ENCODE measurements around the gene CFAP210. TPM values are rescaled to one million over a fixed set of nuclear protein-coding genes. Genes with fewer than 3 reads are reported as not detected.
"Not testable (repeated sequence)": the region's sequence is repeated elsewhere in the genome, so short reads cannot be mapped to it uniquely, and the experiment has no call there.

CFAP210 gene
- total RNA-seq, 6 donors from 2014 or later: 1.4 to 14.7 (median 2.6) TPM; not detected in 1

DNA sequence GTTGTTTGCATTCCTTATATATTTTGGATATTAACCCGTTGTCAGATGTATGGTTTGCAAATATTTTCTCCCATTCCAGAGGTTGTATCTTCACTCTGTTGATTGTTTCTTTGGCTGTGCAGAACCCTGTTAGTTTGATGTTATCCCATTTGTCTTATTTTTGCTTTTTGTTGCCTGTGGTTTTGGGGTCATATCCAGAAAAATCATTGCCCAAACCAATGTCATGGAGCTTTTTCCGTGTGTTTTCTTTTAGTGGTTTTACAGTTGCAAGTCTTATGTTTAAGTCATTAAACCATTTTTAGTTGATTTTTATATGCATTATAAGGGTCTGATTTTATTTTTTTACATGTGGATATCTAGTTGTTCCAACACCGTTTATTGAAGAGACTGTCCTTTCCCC, 74.3 kb downstream of the CFAP210 start:
- H3K36me3 ChIP-seq: peaks cover 3 to 67% (median 19%) of the 10 kb centered on the region in 4 donors
- H3K4me1 ChIP-seq: no peaks in the 10 kb centered on the region
- no peaks in the 10 kb centered on the region for H3K9me3 ChIP-seq
- DNase-seq: no peak
- H3K27ac ChIP-seq: no peak overlapping the region
- 50 to 62% methylated on average over 3 of the region's 3 CpGs for WGBS, 2 donors
- ATAC-seq (ENCODE audit: low FRiP score in 2 of 2): no peak
- no peaks in the 10 kb centered on the region for H3K27me3 ChIP-seq
- TF ChIP-seq, protein P1, sequence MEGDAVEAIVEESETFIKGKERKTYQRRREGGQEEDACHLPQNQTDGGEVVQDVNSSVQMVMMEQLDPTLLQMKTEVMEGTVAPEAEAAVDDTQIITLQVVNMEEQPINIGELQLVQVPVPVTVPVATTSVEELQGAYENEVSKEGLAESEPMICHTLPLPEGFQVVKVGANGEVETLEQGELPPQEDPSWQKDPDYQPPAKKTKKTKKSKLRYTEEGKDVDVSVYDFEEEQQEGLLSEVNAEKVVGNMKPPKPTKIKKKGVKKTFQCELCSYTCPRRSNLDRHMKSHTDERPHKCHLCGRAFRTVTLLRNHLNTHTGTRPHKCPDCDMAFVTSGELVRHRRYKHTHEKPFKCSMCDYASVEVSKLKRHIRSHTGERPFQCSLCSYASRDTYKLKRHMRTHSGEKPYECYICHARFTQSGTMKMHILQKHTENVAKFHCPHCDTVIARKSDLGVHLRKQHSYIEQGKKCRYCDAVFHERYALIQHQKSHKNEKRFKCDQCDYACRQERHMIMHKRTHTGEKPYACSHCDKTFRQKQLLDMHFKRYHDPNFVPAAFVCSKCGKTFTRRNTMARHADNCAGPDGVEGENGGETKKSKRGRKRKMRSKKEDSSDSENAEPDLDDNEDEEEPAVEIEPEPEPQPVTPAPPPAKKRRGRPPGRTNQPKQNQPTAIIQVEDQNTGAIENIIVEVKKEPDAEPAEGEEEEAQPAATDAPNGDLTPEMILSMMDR (IDR thresholded peaks at IDR 0.05): no peak
- TF ChIP-seq POLR2AphosphoS5 (IDR thresholded peaks at IDR 0.05): no peak
- no peak for TF ChIP-seq POLR2A (IDR thresholded peaks at IDR 0.05)
- no peak for TF ChIP-seq EP300 (IDR thresholded peaks at IDR 0.05)
- no peak overlapping the region for H3K4me3 ChIP-seq

DNA sequence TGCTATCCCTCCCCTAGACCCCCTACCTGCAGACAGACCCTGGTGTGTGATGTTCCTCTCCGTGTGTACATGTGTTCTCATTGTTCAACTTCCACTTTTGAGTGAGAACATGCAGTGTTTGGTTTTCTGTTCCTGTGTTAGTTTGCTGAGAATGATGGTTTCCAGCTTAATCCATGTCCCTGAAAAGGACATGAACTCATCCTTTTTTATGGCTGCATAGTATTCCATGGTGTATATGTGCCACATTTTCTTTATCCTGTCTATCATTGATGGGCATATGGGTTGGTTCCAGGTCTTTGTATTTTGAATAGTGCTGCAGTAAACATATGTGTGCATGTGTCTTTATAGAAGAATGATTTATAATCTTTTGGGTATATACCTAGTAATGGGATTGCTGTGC, 78.2 kb downstream of the CFAP210 start:
- WGBS, 2 donors: 100% methylated on average over 1 of the region's 1 CpG
- H3K4me1 ChIP-seq: not testable (repeated sequence)
- peaks cover 5 to 79% (median 31%) of the 10 kb centered on the region in 4 donors for H3K36me3 ChIP-seq

DNA sequence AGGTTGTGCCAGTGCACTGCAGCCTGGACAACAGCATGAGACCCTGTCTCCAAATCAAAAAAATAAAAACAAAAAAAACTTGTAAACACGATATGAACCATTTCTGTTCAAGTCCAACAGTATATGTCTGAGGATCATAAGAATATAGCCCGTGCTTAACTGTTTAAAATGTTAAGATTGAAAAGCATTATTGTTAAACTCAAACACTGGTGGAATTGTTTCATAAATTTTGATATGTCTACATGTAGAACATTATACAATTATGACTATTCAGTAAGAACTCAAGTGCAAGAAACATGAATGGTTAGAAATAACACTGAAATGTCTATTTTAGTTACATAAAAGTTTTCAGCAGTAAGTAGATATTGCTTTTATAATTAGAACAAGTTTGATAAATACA, 80.3 kb downstream of the CFAP210 start:
- H3K27me3 ChIP-seq: no peaks in the 10 kb centered on the region
- ATAC-seq (ENCODE audit: low FRiP score in 2 of 2) (no peak), DNase-seq (no peak)
- TF ChIP-seq POLR2A (IDR thresholded peaks at IDR 0.05) (no peak), EP300 (IDR thresholded peaks at IDR 0.05) (no peak), POLR2AphosphoS5 (IDR thresholded peaks at IDR 0.05) (no peak)
- TF ChIP-seq, protein P1 (IDR thresholded peaks at IDR 0.05): no peak
- H3K4me3 ChIP-seq: no peak overlapping the region
- 89 to 92% methylated on average over 2 of the region's 2 CpGs for WGBS, 2 donors
- H3K4me1 ChIP-seq: no peaks in the 10 kb centered on the region
- H3K36me3 ChIP-seq: peaks cover 16 to 86% (median 41%) of the 10 kb centered on the region in 4 donors
- no peaks in the 10 kb centered on the region for H3K9me3 ChIP-seq
- no peak overlapping the region for H3K27ac ChIP-seq

More for the DNA sequence above, 78.2 kb downstream of the CFAP210 start:
- not testable (repeated sequence) for H3K4me3 ChIP-seq; H3K27me3 ChIP-seq; H3K9me3 ChIP-seq; DNase-seq; H3K27ac ChIP-seq; ATAC-seq (ENCODE audit: low FRiP score in 2 of 2)

DNA sequence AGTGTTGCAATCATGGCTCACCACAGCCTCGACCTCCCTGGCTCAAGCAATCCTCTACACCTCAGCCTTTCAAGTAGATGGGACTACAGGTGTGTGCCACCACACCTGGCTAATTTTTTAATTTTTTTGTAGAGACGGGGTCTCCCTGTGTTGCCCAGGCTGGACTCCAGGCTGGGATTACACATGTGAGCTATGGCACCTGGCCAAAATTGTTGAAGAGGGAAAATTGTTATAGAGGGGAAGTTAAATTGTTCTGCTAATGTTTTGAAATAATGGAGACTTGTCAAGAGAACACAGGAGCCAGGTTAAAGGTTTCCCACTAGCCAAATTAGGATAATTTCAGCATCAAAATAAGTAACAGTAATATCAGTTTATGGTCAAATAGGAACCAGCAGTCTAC, 84.9 kb downstream of the CFAP210 start:
- Histone ChIP-seq H3K9me3 (no peaks in the 10 kb centered on the region), H3K27ac (no peak overlapping the region), H3K36me3 (peaks cover 14 to 95% (median 47%) of the 10 kb centered on the region in 4 donors), H3K27me3 (no peaks in the 10 kb centered on the region), H3K4me3 (no peak overlapping the region), H3K4me1 (no peaks in the 10 kb centered on the region)
- TF ChIP-seq EP300 (IDR thresholded peaks at IDR 0.05): no peak
- no peak for TF ChIP-seq POLR2AphosphoS5 (IDR thresholded peaks at IDR 0.05)
- TF ChIP-seq POLR2A (IDR thresholded peaks at IDR 0.05): no peak
- TF ChIP-seq, protein P1 (IDR thresholded peaks at IDR 0.05): no peak
- ATAC-seq (ENCODE audit: low FRiP score in 2 of 2): no peak
- 84 to 88% methylated on average over 2 of the region's 2 CpGs for WGBS, 2 donors
- DNase-seq: no peak

DNA sequence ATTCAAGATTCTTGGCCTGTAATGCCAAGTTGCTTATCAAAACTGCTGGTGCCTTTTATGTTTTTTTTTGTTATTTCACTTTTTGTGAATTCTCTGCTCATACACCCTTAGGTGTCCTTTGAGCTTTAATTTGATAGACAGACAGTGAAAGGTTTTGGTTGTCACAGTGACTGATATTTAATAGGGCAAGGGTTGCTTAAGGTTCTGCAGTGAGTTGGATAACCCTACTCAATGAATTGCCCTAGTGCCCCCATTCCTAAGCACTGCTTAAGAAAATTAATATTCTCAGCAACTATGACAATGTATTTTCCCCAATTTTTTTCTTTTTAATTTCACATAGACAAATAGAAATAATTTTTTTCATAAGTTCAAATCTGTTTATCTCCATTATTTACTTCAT, 94.6 kb downstream of the CFAP210 start:
- Histone ChIP-seq H3K4me3 (no peak overlapping the region), H3K9me3 (no peaks in the 10 kb centered on the region), H3K4me1 (no peaks in the 10 kb centered on the region), H3K27ac (no peak overlapping the region), H3K27me3 (no peaks in the 10 kb centered on the region), H3K36me3 (peaks cover 0 to 10% (median 4%) of the 10 kb centered on the region in 4 donors)
- no peak for TF ChIP-seq EP300 (IDR thresholded peaks at IDR 0.05)
- TF ChIP-seq, protein P1 (IDR thresholded peaks at IDR 0.05): no peak
- DNase-seq: no peak
- no peak for ATAC-seq (ENCODE audit: low FRiP score in 2 of 2)

Data from upper lobe of left lung (tissue), 6 donors.